Sigmoid colon (tissue), 4 donors: Measurements from ENCODE around the gene AKAP5.

ENCODE experiments used
- CTCF ChIP-seq, 4 experiments: fragments of 450-650 bp in 3 of 4; fragments of 200-600 bp in 1 of 4; IDR thresholded peaks; one replicate each; pipeline ENCODE4 v1.5.1; 2016 to 2019; ENCODE audit warnings: antibody characterized with exemption in 4 of 4, mild to moderate bottlenecking in 3 of 4, moderate library complexity in 2 of 4
- EP300 ChIP-seq, 4 donors: sonication (generic); formaldehyde crosslinking; IDR thresholded peaks; one replicate each; pipeline ENCODE4 v1.6.1; 2017; ENCODE audit warnings: antibody characterized with exemption in 4 of 4

GRCh38 chr14:64488590-64489099, 23.3 kb downstream of the AKAP5 start:
- TF ChIP-seq CTCF (IDR thresholded peaks at IDR 0.05) (no peak), EP300 (IDR thresholded peaks at IDR 0.05) (no peak)
